NCI-H128 (cell line): ENCODE data around the gene PLXNB2.

Source experiments
- DNase-seq: peaks from one replicate; lab custom pipeline; 2025; ENCODE audit not compliant: unreplicated experiment; lab: John Stamatoyannopoulos, UW

Gene PLXNB2

DNA sequence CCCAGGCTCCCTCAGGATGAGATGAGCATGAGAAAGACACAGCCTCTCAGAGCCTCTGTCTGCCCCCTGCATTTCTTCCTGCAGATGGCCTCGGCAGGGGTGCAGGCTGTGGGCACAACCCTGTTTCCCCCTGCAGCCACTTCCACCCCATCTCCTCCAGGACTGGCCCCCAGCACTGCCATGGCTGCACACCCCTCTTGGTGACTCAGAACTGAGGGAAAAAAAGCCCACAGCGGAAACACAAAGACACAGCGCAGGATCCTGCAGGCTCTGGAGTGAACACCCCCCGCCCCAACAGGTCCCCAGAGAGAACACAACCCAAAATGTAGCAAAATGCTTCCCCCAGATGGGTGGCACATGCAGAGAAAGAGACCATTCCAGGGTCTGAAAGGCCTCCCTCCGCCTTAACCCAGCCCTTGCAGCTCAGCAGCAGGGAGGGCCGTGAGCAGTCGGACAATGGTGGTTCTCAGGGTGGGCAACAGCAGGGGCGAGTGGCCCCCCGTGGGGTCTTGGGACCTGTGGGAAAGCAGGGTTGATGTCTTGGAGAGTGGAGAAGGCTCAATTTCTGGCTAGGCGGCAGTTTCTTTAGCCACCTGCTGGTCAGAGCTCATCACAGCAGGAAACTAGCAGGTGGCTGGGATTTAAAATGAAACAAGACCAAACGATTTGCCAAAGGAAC lies 70.6 kb downstream of the PLXNB2 start:
- DNase-seq = no peak

DNA sequence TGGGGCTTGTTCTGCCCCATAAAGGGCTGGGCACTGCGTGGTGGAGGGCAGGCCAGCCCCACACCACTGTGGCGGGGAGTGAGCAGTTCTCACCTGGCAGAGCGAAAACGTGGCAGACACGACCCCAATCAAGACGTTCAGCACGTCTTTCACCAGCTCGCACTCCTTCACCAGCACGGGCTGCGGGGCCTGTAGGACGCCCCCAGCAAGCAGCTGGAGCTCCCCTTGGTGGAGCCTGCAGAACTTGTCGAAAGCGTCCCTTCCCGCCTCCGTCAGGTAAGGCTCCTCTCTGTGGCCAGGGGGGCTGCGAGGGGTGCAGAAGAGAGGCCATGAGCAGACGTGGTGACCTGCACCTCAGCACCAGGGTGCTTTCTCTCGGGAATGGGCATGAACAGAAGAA lies 74.2 kb downstream of the PLXNB2 start:
- DNase-seq = no peak

DNA sequence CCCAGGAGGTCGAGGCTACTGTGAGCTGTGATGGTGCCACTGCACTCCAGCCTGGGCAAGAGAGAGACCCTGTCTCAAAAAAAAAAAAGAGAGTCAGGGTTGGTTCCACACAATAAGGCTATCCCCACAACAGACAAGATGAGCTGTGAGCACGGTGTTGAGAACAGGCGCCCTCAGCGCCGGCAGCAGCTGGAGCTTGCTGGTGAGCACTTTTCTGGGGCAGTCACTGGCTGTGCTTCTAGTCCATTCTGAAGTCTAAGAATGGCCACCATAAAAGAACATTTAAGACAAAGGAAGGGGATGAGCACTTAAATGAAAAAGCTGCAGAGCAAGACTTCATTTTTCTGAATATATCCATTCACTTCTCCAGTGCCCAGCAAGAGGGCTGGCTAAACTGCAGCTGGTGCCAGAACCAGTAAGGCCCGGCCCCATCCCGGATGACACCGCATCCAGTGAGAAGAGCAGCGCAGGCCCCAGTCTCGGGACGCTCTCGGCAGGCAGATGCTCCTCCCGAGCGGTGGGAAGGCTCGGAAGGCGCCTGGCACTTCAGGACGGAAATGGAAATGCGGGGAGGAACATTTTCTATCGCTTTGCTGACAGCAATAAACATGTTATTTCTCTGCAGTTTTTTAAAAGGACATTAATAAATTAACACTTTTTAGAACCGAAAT lies 74.8 kb downstream of the PLXNB2 start:
- no peak for DNase-seq

DNA sequence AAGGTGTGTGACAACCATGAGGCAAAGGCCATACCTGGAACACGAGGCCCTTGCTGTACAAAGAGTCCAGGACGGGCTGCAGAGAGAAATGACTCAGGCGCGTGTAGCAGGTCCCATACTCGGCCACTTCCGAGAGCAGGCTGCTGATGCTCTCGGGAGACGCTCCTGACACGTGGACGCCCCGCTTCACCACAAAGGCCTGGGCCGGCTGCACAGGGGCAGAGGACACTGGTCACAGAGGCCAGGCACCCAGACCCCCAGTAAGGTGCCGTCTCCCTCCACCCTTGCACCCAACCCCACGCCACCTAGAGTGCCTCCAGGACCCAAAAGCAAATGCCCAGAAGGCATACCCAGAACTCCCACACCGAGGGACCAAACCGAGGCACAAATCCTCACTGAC lies 78.1 kb downstream of the PLXNB2 start:
- no peak for DNase-seq

DNA sequence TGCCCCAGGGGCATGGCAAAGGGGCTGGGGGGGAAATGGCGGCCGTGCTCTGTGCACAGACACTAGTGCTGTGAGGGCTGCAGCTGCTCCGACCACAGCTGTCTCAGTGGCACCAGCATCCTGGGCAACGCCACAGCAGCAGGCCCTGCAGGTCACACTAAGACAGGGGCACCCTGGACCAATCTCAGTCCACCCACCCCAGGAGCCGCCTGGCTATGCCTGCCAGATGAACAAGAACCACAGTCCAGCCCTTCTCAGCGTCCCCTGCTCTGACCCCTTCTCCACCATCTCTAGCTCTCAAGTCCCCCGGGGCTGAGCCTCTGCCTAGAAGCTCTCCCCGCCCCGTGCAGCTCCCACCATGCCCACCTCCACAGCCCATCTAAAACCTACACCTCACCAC lies 79.1 kb downstream of the PLXNB2 start:
- no peak for DNase-seq

DNA sequence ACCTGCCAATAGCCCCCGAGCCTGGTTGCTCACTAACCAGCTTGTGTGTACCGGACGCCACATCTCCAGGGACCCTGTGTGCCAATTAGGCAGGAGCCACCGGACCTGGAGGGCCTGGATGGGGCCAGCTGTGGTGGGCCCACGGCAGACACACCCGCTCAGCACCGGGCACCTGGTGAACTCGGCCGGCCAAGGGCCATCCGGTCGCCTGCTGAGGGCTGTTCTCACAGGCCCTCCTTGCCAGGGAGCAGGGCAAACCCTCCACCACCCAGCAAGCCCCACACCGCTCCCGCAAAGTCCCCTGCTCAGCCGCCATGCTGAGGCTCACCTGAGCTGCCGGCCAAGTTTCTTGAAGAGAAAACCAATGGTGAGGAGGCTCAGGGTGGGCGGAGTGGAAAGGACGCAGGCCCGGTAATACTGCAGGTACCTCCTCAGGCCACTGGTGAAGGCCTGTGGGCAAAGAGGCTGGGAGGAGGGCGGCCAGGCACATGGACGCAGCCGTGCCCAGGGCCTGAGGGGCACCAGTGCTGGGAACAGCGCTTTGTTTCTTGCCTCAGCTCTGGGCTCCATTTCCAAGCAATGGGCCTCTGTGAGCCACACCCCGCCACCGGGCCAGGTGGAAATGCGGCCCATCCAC lies 79.7 kb downstream of the PLXNB2 start:
- DNase-seq = no peak

DNA sequence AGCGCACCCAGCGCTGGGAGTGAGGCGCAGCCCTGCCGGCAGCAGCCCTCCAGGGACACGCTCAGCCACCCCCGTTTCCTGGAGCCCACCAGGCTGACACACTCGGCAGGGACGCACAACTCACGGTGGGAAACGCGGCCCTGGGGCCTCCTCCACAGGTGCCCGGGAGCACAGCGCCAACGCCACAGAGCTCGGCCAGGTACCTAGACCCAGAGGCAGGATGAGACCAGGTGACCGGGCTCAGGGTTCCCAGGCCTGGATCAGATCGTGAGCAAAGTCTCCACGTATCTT lies 80.6 kb downstream of the PLXNB2 start:
- no peak for DNase-seq

DNA sequence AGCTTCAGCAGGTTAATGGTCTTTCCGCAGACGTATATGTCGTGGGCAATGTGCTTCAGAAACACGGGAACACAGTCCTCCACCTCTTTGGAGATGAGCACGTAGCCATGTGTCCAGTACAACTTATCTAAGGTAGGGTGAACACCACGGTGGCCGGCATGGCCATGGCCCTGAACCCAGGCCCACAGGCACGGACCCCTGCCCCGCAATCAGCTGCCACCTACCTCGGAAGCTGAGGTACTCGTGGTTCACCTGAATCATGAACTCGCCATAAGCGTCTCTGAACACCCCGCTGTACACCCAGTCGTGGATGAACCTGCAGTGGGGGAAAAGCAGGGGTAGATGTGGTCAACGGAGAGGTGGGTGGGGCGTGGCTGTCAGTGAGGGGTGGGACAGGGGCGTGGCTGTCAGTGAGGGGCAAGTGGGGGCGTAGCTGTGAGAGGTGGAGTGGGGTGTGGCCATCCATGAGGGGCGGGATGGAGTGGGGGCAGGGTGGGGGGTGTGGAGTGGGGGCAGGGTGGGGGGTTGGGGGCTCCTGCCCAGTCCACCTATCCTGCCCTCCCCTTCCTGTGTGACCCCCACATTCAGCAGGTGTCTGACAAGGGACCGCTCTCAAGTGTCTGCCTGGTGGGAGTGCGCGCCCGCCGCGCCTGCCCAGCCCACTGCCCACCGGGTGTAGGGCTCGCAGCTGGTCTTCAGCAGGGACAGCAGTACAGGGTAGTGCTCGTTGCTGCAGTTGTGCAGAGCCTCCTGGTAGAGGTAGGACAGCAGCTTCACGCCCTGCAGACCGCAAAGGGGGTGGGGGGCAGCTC lies 81.2 kb downstream of the PLXNB2 start:
- DNase-seq = no peak

DNA sequence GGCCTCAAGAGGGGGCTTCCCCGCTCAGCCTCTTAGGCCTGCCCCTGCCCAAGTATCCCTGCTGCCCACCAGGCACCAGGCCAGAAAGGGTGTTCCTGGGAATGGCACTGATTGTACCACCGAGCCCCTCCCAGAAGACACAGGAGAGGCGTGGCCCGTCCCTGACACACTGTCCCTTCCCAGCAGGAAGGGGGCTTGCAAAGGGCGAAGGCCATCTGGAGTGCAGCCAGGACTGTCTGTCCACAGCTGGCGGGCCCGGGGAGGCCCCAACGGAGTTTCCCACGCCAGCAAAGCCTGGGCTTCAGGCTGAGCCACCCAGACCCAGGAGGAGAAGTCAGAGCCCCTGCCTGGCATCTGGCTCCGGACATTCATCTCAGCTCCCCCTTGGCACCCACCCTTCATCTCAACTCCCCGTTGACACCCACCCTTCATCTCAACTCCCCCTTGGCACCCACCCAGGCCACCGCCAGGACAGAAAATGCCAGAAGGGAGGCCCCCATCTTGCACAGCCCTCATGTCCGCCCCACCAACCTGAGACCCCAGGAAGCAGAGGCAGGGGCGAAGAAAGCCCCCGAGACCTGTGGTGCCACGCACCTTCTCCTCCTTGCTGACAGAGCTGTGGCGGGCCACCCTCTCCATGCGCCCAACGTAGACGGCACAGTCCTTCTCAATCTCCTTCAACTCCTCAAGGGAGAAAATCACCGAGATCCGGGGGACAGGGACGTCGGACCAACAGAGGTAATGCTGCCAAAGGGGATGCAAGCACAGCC lies 82.1 kb downstream of the PLXNB2 start:
- no peak for DNase-seq
